T-cell (primary cell): Measurements from ENCODE around the gene TMEM214. TPM values are rescaled to one million over a fixed set of nuclear protein-coding genes. Genes with fewer than 3 reads are reported as not detected.

Source experiments
- ATAC-seq, 4 experiments: fragments of 200-7000 bp in 3 of 4; fragments of 150-1000 bp in 1 of 4; cut with Tn5 transposase; replicated peaks in 1 of 4; 1 replicate in 3 of 4; 2 replicates in 1 of 4; pipeline ENCODE4 v1.10.0; 2021; ENCODE audit warnings: moderate library complexity in 3 of 4, mild to moderate bottlenecking in 2 of 4, moderate number of reproducible peaks in 1 of 4
- CTCF ChIA-PET, 2 donors: fragments of 300-600 bp; sonication (Branson Sonifier 250); formaldehyde crosslinking; loops; one replicate each; lab custom pipeline; 2022; ENCODE audit warnings: antibody characterized with exemption in 2 of 2; lab: Charles Lee
- POLR2A ChIA-PET, 2 donors: fragments of 300-600 bp; sonication (Branson Sonifier 250); formaldehyde crosslinking; loops; one replicate each; lab custom pipeline; 2022; ENCODE audit warnings: antibody characterized with exemption in 2 of 2; lab: Charles Lee
- DNase-seq, 35 experiments: peaks; one replicate each; pipeline versions ENCODE4 v3.0.0 to v3.0.0-alpha.2; 2013 to 2023
- H3K27ac ChIP-seq: one replicate; pipeline ENCODE4 v1.5.1; 2013; ENCODE audit warnings: low read length
- H3K27me3 ChIP-seq, 2 experiments: replicated peaks in 1 of 2; 1 replicate in 1 of 2; 2 replicates in 1 of 2; pipeline versions ENCODE4 v1.6.1 to v1.7.0; 2013; ENCODE audit warnings: low read length in 1 of 2, mixed read lengths in 1 of 2; ENCODE audit not compliant: control insufficient read depth in 2 of 2, insufficient read depth in 2 of 2; ENCODE audit errors: extremely low read depth in 1 of 2
- H3K36me3 ChIP-seq, 2 donors: 1 replicate in 1 of 2; 2 replicates in 1 of 2; pipeline versions ENCODE4 v1.6.1 to v1.7.0; 2013; ENCODE audit warnings: low read length in 1 of 2; ENCODE audit not compliant: control insufficient read depth in 2 of 2, insufficient read depth in 1 of 2; ENCODE audit errors: extremely low read depth in 1 of 2
- H3K4me1 ChIP-seq, 2 experiments: 1 replicate in 1 of 2; 2 replicates in 1 of 2; pipeline versions ENCODE4 v1.6.1 to v1.7.0; 2013; ENCODE audit warnings: low read length in 2 of 2, mixed read lengths in 1 of 2; ENCODE audit not compliant: insufficient read depth in 2 of 2, control insufficient read depth in 1 of 2; ENCODE audit errors: extremely low read depth in 1 of 2
- H3K4me3 ChIP-seq, 2 donors: 1 replicate in 1 of 2; 2 replicates in 1 of 2; pipeline versions ENCODE4 v1.5.1 to v1.7.0; 2013; ENCODE audit warnings: mild to moderate bottlenecking in 2 of 2, low read length in 1 of 2, moderate library complexity in 1 of 2; ENCODE audit not compliant: control insufficient read depth in 1 of 2; ENCODE audit errors: extremely low read depth in 1 of 2
- H3K9me3 ChIP-seq: 2 replicates; pipeline ENCODE4 v1.7.0; 2013
- H3K27ac Mint-ChIP-seq, 2 donors: one replicate each; pipeline ENCODE4 v1.8.0; 2020 to 2021; ENCODE audit warnings: mild to moderate bottlenecking in 2 of 2, mixed read lengths in 2 of 2
- H3K27me3 Mint-ChIP-seq, 2 donors: one replicate each; pipeline ENCODE4 v1.8.0; 2021 to 2022; ENCODE audit warnings: mixed read lengths in 2 of 2
- H3K36me3 Mint-ChIP-seq: one replicate; pipeline ENCODE4 v1.8.0; 2021; ENCODE audit warnings: mixed read lengths
- H3K4me1 Mint-ChIP-seq, 3 donors: one replicate each; pipeline ENCODE4 v1.8.0; 2020 to 2022; ENCODE audit warnings: mixed read lengths in 3 of 3, mild to moderate bottlenecking in 1 of 3
- H3K4me3 Mint-ChIP-seq, 3 donors: one replicate each; pipeline ENCODE4 v1.8.0; 2020 to 2022; ENCODE audit warnings: mild to moderate bottlenecking in 3 of 3, mixed read lengths in 3 of 3, moderate library complexity in 3 of 3
- H3K9me3 Mint-ChIP-seq, 3 donors: one replicate each; pipeline ENCODE4 v1.8.0; 2020 to 2022; ENCODE audit warnings: mixed read lengths in 3 of 3
- WGBS: methylation state at CpG from one replicate; pipeline ENCODE4 v1.1.5; 2013; ENCODE audit warnings: missing lambda C conversion rate; ENCODE audit not compliant: insufficient coverage; 5-methylcytosine and 5-hydroxymethylcytosine counted together
- total RNA-seq, 35 experiments: library from RNA in 6 of 35; stranded (reverse) in 6 of 35; fragments of 120-200 nt in 1 of 35; gene quantifications; one replicate each; pipeline versions ENCODE4 v1.2.1 to v1.2.4 and lab custom pipeline; 2013 to 2026

TMEM214 gene
- total RNA-seq, 5 donors from 2014 or later (not counting 1 experiment from before 2014, with no cell fraction given), result 37.6 to 84.5 (median 71.6) TPM

DNA sequence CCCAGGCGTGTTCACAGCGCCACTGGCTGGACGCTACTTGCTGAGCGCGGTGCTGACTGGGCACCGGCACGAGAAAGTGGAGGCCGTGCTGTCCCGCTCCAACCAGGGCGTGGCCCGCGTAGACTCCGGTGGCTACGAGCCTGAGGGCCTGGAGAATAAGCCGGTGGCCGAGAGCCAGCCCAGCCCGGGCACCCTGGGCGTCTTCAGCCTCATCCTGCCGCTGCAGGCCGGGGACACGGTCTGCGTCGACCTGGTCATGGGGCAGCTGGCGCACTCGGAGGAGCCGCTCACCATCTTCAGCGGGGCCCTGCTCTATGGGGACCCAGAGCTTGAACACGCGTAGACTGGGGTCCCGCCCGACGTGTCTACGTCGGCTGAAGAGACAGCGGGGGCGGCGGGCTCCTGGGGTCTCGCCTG, 52.9 kb downstream of the TMEM214 start:
- H3K36me3 Mint-ChIP-seq, result no peaks in the 10 kb centered on the region
- no peaks in the 10 kb centered on the region for H3K9me3 ChIP-seq
- ChIA-PET CTCF (no interaction called here), POLR2A (no interaction called here)
- H3K9me3 Mint-ChIP-seq, result no peaks in the 10 kb centered on the region
- H3K27me3 ChIP-seq, result peaks cover 0 to 4% of the 10 kb centered on the region in 2 experiments
- DNase-seq, result peak in 7 of 35 experiments; percentile 4 to 24 (median 18)
- WGBS, result 4% methylated on average over 38 of the region's 38 CpGs
- ATAC-seq, result peak in 1 of 4 experiments; percentile 2
- H3K36me3 ChIP-seq, result no peaks in the 10 kb centered on the region
- peaks cover 26 to 31% (median 29%) of the 10 kb centered on the region in 3 donors for H3K4me1 Mint-ChIP-seq
- H3K4me3 Mint-ChIP-seq, result peak overlapping the region; percentile 66 to 84 (median 80)
- H3K27ac Mint-ChIP-seq, result peak overlapping the region; percentile 54 to 74
- H3K27me3 Mint-ChIP-seq, result no peaks in the 10 kb centered on the region
- H3K27ac ChIP-seq, result peak overlapping the region; percentile 82
- peaks cover 9 to 50% of the 10 kb centered on the region in 2 experiments for H3K4me1 ChIP-seq
- H3K4me3 ChIP-seq, result peak overlapping the region; percentile 53 to 67

DNA sequence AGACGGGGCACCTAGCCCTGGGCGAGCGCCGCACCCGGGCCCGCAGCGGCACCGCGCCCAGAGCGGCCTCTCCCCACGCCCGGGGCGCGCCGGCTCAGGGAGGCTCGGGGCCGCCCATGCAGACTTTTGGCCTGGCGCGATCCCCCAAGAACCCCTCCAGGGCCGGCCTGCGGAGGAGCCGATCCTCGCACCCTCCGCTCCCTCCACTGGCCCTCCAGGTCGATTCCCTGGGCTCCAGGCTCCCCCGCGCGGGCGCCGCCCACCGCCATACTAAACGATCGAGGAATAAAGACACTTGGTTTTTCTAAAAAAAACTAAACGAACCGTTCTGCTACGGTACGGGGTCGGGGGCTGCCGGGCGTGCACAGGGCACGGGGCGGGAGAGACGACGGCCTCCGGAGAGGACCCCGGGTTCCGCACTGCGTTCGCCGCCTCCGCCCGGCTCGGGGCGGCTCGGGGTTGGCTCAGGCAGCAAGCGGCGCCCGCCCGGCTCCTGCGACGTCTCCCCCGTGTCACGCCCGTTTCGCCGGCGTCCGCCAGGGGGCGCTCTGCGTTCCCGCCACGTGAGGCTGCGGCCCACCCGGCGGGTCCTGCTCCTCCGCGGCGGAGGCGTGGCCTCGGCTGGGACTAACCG, 53.4 kb downstream of the TMEM214 start:
- Mint-ChIP-seq H3K4me3 (peak overlapping the region; percentile 80 to 84 (median 80)), H3K4me1 (peaks cover 21 to 26% (median 24%) of the 10 kb centered on the region in 3 donors), H3K27ac (peak overlapping the region; percentile 87 to 88), H3K9me3 (no peaks in the 10 kb centered on the region), H3K27me3 (no peaks in the 10 kb centered on the region), H3K36me3 (no peaks in the 10 kb centered on the region)
- Histone ChIP-seq H3K27ac (peak overlapping the region; percentile 82), H3K27me3 (peaks cover 0 to 4% of the 10 kb centered on the region in 2 experiments), H3K4me3 (peak overlapping the region; percentile 53 to 67), H3K9me3 (no peaks in the 10 kb centered on the region), H3K4me1 (peaks cover 9 to 45% of the 10 kb centered on the region in 2 experiments), H3K36me3 (no peaks in the 10 kb centered on the region)
- POLR2A ChIA-PET, result no interaction called here
- WGBS, result under 1% methylated on average over 81 of the region's 81 CpGs
- CTCF ChIA-PET, result interaction anchor here in 1 of 2 donors (0.7 to 2.1 kb wide), 2 partner anchors 15 to 36 kb away, joined by 3 to 8 read pairs; partner anchors contain the start of genes AGBL5 and OST4
- peak; percentile 91 to 94 (median 92) for ATAC-seq
- DNase-seq, result peak; percentile 89 to 99 (median 96)

DNA sequence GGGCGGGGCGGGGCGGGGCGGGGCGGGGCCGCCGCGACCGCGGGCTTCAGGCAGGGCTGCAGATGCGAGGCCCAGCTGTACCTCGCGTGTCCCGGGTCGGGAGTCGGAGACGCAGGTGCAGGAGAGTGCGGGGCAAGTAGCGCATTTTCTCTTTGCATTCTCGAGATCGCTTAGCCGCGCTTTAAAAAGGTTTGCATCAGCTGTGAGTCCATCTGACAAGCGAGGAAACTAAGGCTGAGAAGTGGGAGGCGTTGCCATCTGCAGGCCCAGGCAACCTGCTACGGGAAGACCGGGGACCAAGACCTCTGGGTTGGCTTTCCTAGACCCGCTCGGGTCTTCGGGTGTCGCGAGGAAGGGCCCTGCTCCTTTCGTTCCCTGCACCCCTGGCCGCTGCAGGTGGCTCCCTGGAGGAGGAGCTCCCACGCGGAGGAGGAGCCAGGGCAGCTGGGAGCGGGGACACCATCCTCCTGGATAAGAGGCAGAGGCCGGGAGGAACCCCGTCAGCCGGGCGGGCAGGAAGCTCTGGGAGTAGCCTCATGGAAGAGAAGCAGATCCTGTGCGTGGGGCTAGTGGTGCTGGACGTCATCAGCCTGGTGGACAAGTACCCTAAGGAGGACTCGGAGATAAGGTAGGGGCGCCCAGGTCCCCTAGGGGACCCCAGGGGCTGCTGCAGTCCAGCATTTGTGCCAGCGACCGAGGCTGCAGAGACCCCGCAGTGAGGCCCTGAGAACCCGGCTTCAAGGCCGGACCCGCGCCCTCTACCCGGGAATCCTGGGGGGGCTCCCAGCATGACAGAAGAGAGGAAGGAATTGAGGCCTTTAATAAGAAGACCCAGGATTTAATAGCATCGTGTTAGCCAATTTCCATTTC, 54.2 kb downstream of the TMEM214 start, which contains the start of gene KHK:
KHK (plus strand) TSS at position 49 of the 870 bp plus-strand sequence; CDS start at position 537, 488 bp downstream.
- no peaks in the 10 kb centered on the region for H3K27me3 Mint-ChIP-seq
- ChIA-PET POLR2A (interaction anchor here in 1 of 2 donors (0.8 kb wide), 1 partner anchor 199 kb away, joined by 7 read pairs; no protein-coding TSS in a partner anchor), CTCF (interaction anchor here in 1 of 2 donors (0.7 to 2.1 kb wide), 4 partner anchors 10 to 53 kb away, joined by 3 to 8 read pairs (median 3); partner anchors contain the start of genes AGBL5 and OST4)
- peaks cover 17 to 20% (median 20%) of the 10 kb centered on the region in 3 donors for H3K4me1 Mint-ChIP-seq
- no peaks in the 10 kb centered on the region for H3K9me3 Mint-ChIP-seq
- H3K9me3 ChIP-seq, result no peaks in the 10 kb centered on the region
- peaks cover 2 to 37% of the 10 kb centered on the region in 2 experiments for H3K4me1 ChIP-seq
- peak within 1 kb of the TSS; percentile 80 to 84 (median 80) for H3K4me3 Mint-ChIP-seq
- H3K27ac ChIP-seq, result peak within 1 kb of the TSS; percentile 82
- DNase-seq (no peak), ATAC-seq (peak in 1 of 4 experiments; percentile 1)
- H3K27me3 ChIP-seq, result peaks cover 0 to 4% of the 10 kb centered on the region in 2 experiments
- 10% methylated on average over 46 of the region's 54 CpGs for WGBS
- no peaks in the 10 kb centered on the region for H3K36me3 ChIP-seq
- H3K4me3 ChIP-seq, result peak within 1 kb of the TSS; percentile 58 to 67
- H3K27ac Mint-ChIP-seq, result peak within 1 kb of the TSS; percentile 87 to 88
- H3K36me3 Mint-ChIP-seq, result peaks cover 3% of the 10 kb centered on the region

DNA sequence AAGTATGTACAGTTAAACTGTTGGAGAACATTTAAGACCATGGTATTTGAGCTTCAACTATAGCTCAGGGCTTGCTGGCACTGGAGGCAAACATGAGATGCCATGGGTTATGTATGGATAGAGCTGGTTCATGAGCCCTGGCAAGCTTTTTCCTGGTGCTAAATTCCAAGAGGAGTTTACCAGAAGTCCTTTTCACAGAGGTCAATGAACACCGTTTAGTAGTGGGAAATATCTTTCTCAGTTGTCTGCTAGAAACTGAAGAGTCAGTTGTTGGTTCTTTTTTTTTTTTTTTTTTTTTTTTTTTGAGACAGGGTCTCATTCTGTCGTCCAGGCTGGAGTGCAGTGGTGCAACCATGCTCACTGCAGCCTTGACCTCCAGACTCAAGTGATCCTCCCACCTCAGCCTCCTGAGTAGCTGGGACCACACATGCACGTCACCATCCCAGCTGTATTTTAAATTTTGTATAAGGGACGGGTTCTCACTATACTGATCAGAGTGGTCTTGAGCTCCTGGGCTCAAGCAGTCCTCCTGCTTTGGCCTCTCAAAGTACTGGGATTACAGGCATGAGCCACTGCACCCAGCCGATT, 55.2 kb downstream of the TMEM214 start:
- ChIA-PET CTCF (interaction anchor here (0.5 to 2.1 kb wide), 7 partner anchors 9 to 1232 kb away, joined by 3 to 11 read pairs (median 4); partner anchors contain the start of genes ABHD1 (in 1 of the 2) and AGBL5 (in 1 of the 2)), POLR2A (interaction anchor here in 1 of 2 donors (0.6 to 0.8 kb wide), 2 partner anchors 198 to 324 kb away, joined by 3 to 7 read pairs; no protein-coding TSS in a partner anchor)
- H3K27ac ChIP-seq, result no peak overlapping the region
- no peaks in the 10 kb centered on the region for H3K9me3 Mint-ChIP-seq
- H3K27ac Mint-ChIP-seq, result no peak overlapping the region
- peaks cover 2 to 28% of the 10 kb centered on the region in 2 experiments for H3K4me1 ChIP-seq
- ATAC-seq (no peak), DNase-seq (no peak)
- H3K9me3 ChIP-seq, result no peaks in the 10 kb centered on the region
- H3K36me3 Mint-ChIP-seq, result peaks cover 3% of the 10 kb centered on the region
- peak overlapping the region; percentile 32 to 80 (median 80) for H3K4me3 Mint-ChIP-seq
- H3K27me3 ChIP-seq, result peaks cover 0 to 4% of the 10 kb centered on the region in 2 experiments
- 100% methylated on average over 3 of the region's 5 CpGs for WGBS
- no peaks in the 10 kb centered on the region for H3K36me3 ChIP-seq
- no peak overlapping the region for H3K4me3 ChIP-seq
- no peaks in the 10 kb centered on the region for H3K27me3 Mint-ChIP-seq
- peaks cover 17 to 20% (median 20%) of the 10 kb centered on the region in 3 donors for H3K4me1 Mint-ChIP-seq

GRCh38 chr2:27088634-27089033, 55.9 kb downstream of the TMEM214 start:
- no peaks in the 10 kb centered on the region for H3K27me3 Mint-ChIP-seq
- peaks cover 17 to 20% (median 20%) of the 10 kb centered on the region in 3 donors for H3K4me1 Mint-ChIP-seq
- Histone ChIP-seq H3K36me3 (no peaks in the 10 kb centered on the region), H3K9me3 (no peaks in the 10 kb centered on the region), H3K4me1 (peaks cover 2 to 26% of the 10 kb centered on the region in 2 experiments), H3K4me3 (no peak overlapping the region), H3K27me3 (peaks cover 0 to 4% of the 10 kb centered on the region in 2 experiments), H3K27ac (no peak overlapping the region)
- no peak for DNase-seq
- H3K9me3 Mint-ChIP-seq, result no peaks in the 10 kb centered on the region
- no peak overlapping the region for H3K27ac Mint-ChIP-seq
- WGBS, result 100% methylated on average over 2 of the region's 6 CpGs
- no peak for ATAC-seq
- H3K36me3 Mint-ChIP-seq, result peaks cover 3% of the 10 kb centered on the region
- H3K4me3 Mint-ChIP-seq, result no peak overlapping the region
- POLR2A ChIA-PET, result no interaction called here
- CTCF ChIA-PET, result interaction anchor here (0.6 to 1.3 kb wide), 4 partner anchors 9 to 55 kb away, joined by 3 to 11 read pairs (median 4); partner anchors contain the start of gene ABHD1 (in 1 of the 2)
